AG09309 (cell line): Measurements from ENCODE around the gene OTOF.

Experiments used
- DNase-seq: peaks from one replicate; pipeline ENCODE4 v3.0.0-alpha.2; 2010; ENCODE audit warnings: low read depth
- H3K4me3 ChIP-seq: 2 replicates; pipeline ENCODE4 v1.5.1; 2011; ENCODE audit warnings: mild to moderate bottlenecking, low read depth, low read length, moderate library complexity; ENCODE audit not compliant: control insufficient read depth
- CTCF ChIP-seq: IDR thresholded peaks from 2 replicates; pipeline ENCODE4 v1.5.1; 2011; ENCODE audit warnings: mild to moderate bottlenecking, low read depth, low read length, inconsistent platforms; ENCODE audit not compliant: insufficient read depth, control insufficient read depth; ENCODE audit errors: missing control alignments

Gene OTOF

GRCh38 chr2:26466662-26467310 lies 11.1 kb downstream of the OTOF start:
- DNase-seq: no peak
- TF ChIP-seq CTCF: no peak
- no peak overlapping the region for H3K4me3 ChIP-seq

- H3K4me3 ChIP-seq: no peak overlapping the region
- no peak for TF ChIP-seq CTCF
- no peak for DNase-seq
These were observed 11.9 kb downstream of the OTOF start for GRCh38 chr2:26465981-26466471.

- TF ChIP-seq CTCF: no peak
- no peak overlapping the region for H3K4me3 ChIP-seq
- DNase-seq: no peak
These were observed 12.5 kb downstream of the OTOF start for GRCh38 chr2:26465266-26465925.

DNA sequence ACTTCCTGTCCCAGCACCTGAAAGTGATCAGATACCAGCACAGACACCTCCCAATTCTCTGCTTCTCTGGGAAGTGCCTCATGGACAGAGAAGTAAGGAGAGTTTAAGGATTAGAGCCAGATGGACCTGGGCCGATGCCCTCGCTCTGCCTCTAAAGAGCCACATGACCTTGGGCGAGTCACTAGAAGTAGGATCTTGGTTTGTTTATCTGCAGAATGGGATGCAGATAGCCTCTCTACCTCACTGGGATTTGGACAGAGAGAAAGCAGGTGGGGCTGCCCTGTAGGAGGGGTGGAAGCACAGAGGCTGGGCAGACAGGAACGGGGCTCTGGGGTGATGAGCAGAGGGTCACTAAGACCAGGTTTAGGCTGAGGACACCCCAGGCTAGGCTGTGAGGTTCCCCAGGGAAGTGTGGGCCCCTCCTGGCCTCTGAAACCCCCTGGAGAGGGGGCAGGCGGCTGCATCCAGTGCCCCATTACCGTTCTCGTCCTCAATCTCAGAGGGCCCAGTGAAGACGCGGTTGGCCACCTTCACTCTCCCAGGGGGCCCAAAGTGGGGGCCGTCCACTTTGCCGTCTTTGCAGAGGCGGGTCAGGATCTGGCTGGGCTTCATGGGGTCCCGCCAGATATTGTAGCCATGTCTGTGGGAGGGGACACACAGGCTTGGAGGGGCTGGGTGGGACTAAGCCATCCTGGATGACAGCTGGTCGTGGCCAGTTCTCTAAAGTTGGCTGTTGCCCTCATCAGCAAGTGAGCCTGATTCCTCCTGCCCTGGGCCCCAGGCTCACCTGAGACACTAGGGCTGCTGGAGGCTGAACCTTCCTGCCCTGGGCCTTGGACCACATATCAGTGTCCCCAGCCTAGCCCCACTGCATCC lies 13.3 kb downstream of the OTOF start:
- no peak overlapping the region for H3K4me3 ChIP-seq
- TF ChIP-seq CTCF: no peak
- DNase-seq: no peak

- H3K4me3 ChIP-seq: no peak overlapping the region
- no peak for TF ChIP-seq CTCF
- no peak for DNase-seq
These were observed 14.4 kb downstream of the OTOF start for GRCh38 chr2:26463244-26464192.
